Adrenal gland (tissue), 5 donors: Measurements from ENCODE around the gene GABRA5.

Experiments
- POLR2A ChIP-seq, 2 donors: fragments of 450-650 bp; IDR thresholded peaks; one replicate each; pipeline ENCODE4 v1.6.1; 2017; ENCODE audit warnings: antibody characterized with exemption in 2 of 2, mild to moderate bottlenecking in 2 of 2, moderate library complexity in 1 of 2
- TF ChIP-seq, protein P1 (sequence below), 6 experiments: fragments of 450-650 bp in 4 of 6; fragments of 200-600 bp in 2 of 6; sonication (generic) in 1 of 6; IDR thresholded peaks; 1 replicate in 5 of 6; 2 replicates in 1 of 6; pipeline versions ENCODE4 v1.5.1 to v1.8.0; 2016 to 2021; ENCODE audit warnings: antibody characterized with exemption in 6 of 6, mild to moderate bottlenecking in 2 of 6, moderate library complexity in 1 of 6
- donor health status: DM: no; HTN: no; CAD: no.

DNA sequence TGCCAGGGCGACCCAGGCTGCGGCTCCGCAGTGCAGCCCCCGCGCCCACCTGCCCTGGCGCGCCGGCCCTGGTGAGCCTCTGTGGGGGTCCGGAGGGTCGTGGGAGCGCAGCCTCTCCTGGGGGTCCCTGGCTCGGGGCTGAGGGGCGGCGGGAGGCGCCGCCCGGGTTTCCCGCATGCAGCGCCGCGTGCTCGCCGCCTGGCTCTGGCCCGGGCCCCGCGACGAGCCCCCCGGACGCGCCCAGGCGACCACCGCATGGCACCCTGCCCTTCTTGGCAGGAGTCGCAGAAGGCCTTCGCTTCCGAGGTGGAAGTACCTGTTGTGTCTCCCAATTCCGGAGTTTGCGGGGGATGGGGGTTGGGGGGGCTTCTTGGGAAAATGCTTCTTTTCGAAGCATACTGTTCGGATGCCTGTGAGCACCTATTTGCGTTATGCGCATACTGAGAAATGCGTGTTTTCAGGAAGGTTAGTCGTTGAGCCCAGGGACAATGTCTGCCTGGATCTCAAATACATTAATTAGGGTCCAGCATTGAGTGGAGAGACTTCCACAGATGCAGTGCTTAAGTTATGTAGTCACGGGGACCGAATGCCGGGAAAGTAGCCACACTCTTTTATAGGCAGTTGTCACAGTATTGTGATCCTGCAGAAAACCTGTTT, 1.3 kb downstream of the GABRA5 start:
- TF ChIP-seq, protein P1, sequence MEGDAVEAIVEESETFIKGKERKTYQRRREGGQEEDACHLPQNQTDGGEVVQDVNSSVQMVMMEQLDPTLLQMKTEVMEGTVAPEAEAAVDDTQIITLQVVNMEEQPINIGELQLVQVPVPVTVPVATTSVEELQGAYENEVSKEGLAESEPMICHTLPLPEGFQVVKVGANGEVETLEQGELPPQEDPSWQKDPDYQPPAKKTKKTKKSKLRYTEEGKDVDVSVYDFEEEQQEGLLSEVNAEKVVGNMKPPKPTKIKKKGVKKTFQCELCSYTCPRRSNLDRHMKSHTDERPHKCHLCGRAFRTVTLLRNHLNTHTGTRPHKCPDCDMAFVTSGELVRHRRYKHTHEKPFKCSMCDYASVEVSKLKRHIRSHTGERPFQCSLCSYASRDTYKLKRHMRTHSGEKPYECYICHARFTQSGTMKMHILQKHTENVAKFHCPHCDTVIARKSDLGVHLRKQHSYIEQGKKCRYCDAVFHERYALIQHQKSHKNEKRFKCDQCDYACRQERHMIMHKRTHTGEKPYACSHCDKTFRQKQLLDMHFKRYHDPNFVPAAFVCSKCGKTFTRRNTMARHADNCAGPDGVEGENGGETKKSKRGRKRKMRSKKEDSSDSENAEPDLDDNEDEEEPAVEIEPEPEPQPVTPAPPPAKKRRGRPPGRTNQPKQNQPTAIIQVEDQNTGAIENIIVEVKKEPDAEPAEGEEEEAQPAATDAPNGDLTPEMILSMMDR (IDR thresholded peaks at IDR 0.05), result no peak
- TF ChIP-seq POLR2A (IDR thresholded peaks at IDR 0.05), result no peak
